ENCODE measurements around the gene FLVCR1.
A peak's percentile ranks its signal among the peaks of the same experiment; 100 is the strongest.

GRCh38 chr1:212916481-212917133 lies 58.5 kb downstream of the FLVCR1 start:
- TF ChIP-seq CTCF (IDR thresholded peaks at IDR 0.05) (peak; percentile 29; the same call in 1 of the 2 replicates), ZFX (IDR thresholded peaks at IDR 0.05; ENCODE audit: borderline replicate concordance) (no peak)

Data from 22Rv1 (cell line).